Stimulated activated CD4-positive, alpha-beta T cell treated with anti-CD3 and anti-CD28 coated beads, Interleukin-4, amount 100 ng/mL, for 1 hour (primary cell): ENCODE data around the gene CKS2.
"Not testable (repeated sequence)": the region's sequence is repeated elsewhere in the genome, so short reads cannot be mapped to it uniquely, and the experiment has no call there.

Source experiments
- DNase-seq: peaks from one replicate; pipeline ENCODE4 v3.0.0-alpha.2; 2020

CKS2 gene

DNA sequence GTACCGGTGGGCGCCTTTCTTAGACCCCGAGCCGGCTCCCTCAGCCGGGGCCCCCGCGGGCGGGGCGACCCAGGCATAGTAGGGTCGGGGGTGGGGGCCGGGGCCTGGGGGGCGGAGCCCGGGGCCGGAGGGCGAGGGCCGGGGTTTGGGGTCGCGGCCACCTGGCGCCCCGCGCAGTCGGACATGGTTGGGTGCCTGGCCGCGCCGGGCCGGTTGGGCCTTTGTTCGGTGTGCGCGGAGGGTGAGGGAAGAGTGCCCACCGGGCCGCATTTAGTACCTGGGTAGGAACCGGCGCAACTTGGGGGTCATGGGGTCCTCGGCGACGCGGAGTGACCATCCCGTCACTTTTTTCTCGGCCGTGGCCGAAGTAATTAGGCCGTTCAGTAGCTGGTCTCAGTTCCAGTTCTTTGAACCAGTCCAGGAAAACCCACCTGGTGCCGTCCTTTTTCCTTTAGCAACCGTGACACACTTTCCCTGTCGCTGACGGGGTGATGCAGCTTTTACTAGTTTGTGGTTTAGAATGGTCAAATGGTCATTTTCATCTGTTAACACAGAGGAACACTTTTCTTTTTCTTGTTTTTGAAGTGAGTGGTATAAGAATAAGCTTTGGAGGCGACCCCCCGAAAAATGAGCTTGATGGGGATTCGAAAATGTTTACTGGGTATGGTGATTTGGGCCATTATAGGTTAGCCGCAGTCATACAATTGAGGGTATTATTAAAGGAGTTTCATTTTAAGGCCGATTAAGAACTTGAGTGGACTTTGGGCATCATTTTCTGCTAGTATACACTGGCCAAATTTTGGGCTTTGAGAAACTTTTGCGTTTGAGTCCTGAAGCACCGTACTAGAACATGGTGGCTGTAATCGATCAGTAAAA, 589 bp downstream of the CKS2 start:
- no peak for DNase-seq

DNA sequence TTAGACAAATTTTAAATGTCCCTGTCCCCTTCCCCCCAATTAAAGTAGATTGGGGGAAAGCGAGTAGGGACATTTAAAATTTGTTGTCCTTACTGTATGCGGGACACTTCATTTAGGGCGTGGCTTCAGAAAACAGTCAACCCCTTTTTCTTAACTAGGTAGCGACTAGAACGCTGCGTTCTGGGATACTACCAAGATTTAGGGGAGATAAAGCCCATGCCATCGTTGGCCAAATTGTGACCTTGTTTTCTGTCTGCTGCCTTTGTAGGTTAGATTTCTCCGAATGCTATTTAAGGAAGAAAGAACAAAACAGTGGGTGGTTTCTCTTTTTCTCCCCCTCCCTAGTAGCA, 1.2 kb downstream of the CKS2 start:
- DNase-seq, result no peak

DNA sequence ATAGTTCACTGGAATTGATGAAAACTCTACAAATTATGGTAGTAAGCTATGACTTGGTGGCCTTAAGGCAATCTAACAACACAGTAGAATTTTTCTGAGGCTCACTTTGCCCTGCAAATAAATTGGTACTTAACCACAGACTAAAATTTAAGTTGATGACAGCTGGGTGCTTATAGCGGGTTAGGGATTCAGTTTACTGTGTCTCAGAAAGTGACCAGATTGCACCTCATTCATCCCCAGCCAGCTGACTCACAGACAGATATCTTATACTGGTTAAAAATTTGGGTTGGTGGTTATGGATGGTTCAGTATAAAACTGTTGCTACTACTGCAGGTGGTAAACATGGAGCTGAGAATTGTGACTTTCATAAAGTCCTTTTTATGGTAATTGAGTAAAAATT, 2.8 kb downstream of the CKS2 start:
- DNase-seq, result no peak

DNA sequence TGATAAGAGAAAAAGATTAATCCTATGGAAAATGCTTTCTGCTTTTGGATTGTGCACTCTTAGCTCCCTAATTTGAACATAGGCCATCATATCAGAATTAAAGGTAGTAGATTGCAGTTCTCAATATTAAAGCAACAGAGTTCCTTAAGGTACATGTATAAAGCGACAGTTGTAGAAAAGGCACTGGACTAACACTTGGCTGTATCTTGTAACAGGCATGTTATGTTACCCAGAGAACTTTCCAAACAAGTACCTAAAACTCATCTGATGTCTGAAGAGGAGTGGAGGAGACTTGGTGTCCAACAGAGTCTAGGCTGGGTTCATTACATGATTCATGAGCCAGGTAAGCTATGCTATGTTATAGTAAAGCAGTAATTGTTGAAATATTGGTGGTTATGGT, 4.0 kb downstream of the CKS2 start:
- DNase-seq, result no peak

DNA sequence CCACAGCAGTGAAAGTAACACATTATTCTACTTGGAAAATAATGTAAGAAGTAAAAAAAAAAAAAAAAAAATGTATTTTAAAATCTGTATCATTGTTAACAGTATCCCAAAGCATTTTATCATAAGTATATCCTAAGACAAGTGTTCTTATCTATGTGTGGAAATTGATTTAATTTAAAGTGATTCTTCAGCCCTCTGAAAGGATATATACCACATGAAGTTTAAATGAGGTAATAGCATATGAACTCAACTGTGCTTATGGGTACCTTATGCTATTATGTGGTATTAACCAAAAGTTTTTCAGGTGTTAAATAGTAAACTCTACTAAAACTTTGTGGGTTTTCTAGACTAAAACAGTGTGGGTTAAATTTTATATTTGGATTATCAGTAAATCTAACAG, 4.5 kb downstream of the CKS2 start:
- DNase-seq, result no peak

DNA sequence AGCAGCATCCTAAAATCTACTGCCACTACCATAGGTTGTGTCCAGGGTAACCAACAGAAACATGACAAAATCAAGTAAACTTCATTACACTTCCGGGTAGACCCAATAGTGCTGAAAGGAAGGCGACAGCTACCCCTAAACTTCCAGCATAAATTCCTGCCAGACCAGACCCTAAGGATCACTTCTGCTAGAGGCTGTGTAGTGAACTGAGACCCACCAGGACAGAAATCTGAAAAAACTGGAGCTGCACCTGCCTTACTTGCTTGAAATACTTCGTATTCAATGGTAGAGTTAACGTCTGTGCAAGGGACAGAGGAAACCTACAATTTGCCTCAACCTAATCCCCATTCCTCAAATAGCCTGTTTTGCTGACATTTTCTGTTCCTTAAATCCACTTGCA, 6.3 kb downstream of the CKS2 start:
- DNase-seq, result no peak

DNA sequence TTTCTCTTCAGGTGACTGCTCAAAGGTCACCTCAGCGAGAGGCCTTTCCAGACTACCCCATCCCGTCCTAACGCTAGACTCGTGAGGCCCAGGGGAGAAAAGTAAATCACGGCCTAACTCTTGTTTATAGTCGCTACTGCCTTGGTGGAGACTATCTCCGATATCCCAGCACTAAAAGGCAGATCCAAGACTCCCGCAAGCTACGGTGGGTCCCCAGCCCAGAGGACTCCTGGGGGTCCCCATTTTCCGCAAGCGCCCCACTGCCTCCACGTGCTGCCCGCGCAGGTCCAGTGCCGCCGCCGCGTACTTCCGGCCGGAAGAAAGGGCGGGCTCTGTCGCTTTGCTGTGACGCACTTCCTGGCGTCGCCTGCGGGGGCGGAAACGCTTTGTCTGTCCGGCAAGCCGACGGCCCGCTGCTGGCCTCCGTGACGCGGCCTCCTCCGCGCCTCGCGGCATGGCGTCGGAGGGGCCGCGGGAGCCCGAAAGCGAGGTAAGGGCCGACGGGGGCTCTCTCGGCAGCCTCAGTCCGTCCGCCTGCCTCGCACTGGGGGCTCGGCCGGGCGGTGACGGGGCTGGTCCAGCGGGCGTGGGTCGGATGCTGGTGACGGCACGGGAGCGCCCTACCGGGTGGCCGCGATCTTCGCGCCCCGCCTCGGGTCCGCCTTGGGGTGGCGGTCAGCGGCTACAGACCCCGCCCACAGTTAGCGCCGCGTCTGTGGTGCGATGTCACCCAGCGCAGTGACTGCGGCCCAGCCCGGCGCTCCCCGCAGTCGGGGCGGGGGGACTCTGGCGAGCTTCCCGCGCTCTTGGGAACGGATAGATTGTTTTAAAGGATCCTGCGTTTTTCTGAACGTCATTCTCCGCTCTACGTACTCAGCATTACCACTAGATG, 7.4 kb downstream of the CKS2 start, which contains the start of gene SECISBP2:
TSS of gene SECISBP2 (plus strand) at position 378 of the 892 bp plus-strand sequence. CDS start at position 455, 77 bp downstream.
- DNase-seq, result peak; percentile 93

DNA sequence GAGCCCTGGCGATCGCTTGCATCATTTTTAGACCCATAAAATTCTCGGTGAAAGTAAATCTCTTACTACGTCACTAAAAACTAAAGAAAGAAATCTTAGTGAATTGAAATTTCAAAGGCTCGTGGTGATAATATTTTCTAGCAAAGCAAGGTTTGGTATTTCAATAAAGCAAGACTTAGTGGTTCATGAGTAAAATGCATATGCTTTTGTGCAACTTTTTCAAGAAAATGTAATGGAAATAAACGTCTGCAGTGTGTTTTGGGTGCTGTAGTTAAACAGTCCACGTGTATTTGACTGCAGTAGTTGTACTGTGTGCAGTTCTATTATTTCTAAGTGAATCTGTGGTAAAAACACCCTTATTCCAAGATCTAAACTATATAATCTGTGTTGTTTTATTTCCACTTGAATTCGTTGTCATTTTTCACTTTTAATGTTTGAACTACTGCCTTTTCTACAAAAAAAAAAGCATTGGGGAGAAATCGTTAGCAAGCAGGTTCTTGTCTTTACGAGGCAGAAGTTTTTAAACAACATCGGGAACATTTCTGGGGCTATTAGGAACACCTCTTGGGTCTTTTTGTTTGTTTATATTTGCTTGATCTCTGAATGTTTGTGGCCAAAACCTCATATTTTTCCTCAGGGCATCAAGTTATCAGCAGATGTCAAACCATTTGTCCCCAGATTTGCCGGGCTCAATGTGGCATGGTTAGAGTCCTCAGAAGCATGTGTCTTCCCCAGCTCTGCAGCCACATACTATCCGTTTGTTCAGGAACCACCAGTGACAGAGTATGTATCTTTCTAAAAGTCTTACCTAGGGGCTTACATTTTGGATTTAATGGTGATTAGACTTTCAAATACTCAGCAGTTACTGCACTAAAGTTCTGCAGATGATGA, 8.3 kb downstream of the CKS2 start:
- no peak for DNase-seq

DNA sequence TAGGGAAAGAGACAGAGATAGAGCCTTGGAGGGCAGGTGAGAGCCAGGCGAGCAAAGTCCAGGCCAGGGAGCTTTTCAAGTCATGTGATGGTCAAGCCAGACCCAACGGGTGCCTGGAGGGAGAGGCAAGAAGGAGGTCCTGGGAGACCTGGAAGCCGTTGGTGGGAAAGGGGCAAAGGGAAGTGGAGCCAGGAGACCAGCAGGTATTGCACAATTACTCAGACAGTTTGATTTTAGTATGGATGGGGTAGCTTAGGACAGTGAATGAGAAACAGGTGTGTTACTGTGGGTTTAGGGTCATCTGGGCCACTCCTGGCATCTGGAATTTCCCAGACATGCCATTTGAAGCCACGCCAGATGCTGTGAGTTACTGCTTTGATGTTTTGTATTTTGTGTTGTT, 12.4 kb downstream of the CKS2 start:
- DNase-seq, result no peak

DNA sequence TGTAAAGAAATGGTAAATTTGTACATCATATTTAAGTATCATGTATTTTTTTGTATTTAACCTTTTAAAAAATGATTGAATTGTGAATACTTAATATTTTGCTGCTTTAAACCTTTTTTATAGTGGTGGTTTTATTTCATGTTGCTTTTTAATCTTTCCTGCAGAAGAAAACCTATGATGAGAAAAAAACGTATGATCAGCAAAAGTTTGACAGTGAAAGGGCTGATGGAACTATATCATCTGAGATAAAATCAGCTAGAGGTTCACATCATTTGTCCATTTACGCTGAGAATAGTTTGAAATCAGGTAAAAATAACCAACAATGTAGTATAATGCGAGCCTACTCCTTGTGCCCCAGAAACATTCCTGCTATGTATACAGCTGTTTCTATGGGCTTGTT, 14.7 kb downstream of the CKS2 start:
- DNase-seq, result no peak

DNA sequence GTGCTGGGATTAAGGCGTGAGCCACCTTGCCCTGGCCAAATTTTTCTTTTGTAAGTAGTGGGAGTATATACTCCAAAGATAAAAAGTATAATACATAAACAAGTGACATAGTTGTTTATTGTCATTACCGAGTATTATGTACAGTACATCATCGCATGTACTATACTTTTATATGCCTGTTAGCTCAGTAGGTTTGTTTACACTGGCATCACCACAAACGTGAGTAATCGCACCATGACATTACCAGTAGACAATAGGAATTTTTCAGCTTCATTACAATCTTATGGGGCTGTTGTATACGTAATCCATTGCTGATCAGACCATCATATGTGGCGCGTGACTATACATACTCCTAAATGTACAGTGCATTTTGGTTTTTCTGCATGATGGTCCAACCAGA, 17.1 kb downstream of the CKS2 start:
- DNase-seq, result no peak

DNA sequence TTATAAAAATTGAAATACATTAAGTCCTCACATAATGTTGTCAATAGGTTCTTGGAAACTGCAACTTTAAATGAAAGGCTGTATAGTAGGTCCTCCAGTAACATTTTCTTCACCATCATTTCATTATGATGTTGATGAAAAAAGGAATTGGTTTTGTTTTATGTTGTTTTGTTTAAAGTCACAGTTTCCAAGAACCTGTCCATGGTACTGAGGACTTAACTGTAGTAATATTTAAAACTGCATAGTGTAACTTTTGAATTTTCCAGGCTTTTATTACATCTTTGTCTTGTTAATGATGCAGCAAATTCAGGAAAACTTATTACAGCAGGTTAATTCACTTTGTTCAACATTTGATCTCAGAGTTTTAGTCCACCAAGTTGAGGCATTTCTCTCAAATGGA, 18.9 kb downstream of the CKS2 start:
- DNase-seq, result no peak

DNA sequence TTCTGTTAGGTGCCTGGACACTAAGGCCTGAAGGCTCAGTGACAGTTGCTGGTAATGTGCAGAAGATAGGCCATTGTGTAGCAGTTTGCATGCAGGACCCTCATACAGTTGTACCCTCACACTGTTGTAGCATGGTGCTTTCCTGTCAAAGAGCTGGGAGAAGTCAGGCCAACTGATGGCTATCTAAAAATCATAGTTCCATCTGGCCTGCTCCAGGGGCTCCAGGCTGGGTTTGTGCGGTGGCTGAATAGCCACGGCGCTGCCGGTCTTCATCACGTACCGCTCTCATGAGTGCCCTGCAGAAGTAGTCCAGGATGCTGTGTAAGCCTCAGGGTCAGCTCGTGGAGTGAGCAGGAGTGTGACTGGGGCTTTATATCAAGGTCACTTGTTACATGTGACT, 19.5 kb downstream of the CKS2 start:
- no peak for DNase-seq

DNA sequence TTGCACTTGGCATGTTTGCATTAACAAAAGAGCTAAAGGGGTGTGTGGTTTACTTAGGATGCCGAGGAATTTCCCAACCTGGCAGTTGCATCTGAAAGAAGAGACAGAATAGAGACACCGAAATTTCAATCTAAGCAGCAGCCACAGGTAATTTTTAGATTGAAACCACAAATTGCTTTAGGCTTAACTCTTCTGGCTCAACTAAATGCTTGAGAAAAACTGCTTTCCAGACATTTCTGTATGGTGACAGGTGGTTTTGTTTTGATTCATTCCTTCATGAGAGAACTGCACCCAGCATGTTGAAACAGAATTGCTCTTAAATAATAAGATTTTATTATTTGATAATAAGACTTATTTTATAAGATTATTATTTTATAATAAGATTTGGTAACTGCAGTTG, 28.8 kb downstream of the CKS2 start:
- no peak for DNase-seq

DNA sequence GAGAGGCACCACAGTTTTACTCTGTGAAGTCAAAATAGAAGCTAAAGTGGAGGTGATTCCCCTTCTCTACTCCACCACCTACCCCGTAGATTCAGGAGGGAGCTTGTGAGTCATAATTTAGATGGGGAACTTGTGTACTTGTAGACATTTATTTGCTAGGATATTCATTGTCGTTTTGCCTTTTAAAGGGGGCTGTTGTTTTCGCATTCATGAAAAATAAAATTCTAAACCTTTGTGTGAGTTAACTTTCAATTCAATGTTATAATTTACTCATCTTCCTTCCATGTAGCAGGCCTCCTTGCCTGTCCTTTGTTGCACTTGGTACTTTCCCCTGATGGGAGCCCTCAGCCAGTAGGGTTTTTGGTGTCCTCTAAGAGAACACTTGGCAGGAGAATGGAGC, 29.3 kb downstream of the CKS2 start:
- DNase-seq, result no peak

DNA sequence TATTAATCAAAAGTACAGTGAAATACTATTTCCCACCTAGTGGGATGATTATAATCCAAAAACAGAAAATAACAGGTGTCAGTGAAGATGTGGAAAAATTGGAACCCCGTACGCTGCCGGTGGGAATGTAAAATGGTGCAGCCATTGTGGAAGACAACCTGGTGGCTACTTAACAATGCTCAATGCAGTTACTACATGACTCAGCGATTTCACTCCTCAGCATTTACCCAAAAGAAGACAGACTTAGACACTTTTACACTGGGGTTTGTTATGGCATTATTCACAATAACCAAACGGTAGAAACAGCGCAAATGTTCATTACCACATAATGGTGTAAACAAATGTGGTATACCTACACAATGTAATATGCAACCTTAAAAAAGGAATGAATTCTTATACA, 31.2 kb downstream of the CKS2 start:
- no peak for DNase-seq

DNA sequence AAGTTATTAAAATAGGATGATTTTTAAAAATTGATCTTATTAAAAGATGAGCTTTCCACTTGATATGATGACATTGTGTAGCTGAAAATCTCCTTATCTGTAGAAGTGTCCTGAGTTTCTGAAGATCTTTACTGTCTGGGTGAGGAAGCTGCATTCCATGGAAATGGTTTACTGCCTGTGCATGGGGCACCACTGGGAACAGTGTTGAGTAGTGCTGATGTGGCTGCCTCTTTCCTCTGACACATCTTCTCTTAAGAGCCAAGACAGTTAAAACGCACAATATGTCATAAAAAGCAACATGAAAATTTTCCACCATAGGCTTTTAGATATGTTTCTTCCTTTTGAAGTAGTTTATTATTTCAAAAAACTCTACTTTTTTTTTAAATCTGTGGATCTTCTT, 32.0 kb downstream of the CKS2 start:
- DNase-seq, result no peak

DNA sequence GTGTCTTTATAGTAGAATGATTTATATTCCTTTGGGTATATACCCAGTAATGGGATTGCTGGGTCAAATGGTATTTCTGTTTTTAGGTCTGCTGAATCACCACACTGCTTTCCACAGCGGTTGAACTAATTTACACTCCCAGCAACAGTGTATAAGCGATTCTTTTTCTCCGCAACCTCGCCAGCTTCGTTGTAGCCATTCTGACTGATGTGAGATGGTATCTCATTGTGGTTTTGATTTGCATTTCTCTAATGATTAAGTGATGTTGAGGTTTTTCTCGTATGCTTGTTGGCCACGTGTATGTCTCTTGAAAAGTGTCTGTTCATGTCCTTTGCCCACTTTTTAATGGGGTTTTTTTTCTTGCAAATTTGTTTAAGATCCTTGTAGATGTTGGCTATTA, 32.8 kb downstream of the CKS2 start:
- not testable (repeated sequence) for DNase-seq

DNA sequence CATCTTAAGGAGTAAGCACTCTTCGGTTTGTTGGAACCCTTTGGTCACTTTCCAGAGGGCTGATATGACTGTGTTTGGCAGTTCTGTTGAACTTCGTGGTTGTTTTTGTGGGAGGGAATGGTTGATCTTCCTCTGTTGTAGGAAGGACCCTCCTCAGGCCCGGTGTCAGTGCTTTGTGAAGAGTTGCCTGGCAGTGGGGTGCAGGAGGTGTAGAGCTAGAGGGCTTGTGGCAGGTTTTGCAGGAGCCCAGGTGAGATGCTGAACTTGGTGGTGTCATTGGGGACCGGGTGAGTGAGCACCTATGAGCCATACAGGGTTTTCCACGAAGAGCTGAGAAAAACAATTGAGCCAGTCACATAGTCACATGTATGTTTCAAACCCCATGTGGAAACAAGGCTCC, 34.5 kb downstream of the CKS2 start:
- DNase-seq, result no peak

DNA sequence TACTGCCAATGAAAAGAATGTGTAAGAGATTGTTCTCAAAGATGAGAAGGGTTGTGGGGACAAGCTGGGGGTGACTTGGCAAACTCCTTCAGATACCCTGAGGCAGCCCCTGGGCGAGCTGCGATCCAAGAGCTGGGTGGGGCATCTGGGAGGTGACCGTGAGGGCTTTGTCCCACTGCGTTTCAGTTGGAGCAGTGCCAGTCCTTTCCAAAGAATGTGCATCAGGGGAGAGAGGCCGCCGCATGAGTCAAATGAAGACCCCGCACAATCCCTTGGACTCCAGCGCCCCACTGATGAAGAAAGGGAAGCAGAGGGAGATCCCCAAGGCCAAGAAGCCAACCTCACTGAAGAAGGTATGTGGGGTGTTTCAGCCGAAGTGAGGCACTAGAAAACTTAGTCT, 35.7 kb downstream of the CKS2 start:
- no peak for DNase-seq

DNA sequence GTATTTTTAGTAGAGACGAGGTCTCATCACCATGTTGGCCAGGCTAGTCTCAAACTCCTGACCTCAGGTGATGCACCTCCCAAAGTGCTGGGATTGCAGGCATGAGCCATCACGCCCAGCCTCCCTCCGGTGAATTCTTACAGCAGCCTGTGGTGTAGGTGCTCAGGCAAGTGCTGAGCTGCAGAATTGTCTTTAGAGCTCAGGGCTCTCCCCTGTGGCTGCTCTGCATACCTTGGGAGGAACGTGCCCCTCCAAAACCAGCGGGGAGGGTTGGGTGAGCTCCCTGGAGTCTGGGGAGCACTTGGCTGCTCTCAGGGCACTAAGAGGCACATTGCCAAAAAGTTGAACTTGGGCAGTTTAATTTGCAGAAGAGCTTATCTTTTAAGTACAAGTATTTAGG, 36.7 kb downstream of the CKS2 start:
- DNase-seq, result no peak

DNA sequence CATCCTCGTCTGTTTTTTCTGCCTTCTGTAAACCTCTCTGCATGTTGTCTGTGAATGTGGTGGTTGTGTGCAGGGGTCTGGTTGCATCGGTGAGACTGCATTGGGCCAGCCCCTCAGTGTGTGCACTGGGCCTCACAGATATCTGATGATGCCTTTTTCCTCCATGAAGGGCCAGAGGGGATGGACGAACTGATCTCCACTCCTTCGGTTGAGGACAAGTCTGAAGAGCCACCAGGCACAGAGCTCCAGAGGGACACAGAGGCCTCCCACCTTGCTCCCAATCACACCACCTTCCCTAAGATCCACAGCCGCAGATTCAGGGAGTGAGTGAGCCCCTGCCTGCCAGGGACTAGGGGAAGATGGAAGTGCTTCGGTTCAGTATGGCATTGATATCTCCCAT, 38.6 kb downstream of the CKS2 start:
- DNase-seq, result no peak

DNA sequence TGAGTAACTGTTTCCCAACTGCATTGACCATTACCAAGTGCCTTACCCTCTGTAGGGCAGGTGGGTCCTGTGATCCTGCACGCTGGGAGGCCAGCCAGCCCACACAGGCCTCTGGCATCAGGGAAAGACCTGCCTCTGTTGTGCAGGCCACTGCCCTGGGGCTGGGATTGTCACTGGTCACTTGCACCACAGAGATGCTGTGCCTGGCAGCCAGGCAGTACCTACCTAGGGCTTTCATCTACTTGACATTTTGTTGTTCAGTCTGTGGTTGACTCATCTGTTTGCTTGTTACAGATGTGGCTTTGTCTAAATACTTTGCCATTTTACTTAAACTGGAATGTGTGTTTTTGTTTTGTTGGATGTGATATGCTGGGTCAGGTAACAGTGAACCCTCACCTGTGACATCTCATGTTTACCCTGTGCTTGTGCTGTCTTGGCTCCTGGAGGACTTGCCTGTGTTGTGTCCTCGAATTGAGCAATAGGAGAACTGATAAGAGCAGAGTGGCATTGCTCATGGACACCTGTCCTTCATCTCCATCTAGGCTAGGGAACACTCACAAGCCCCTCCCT, 40.1 kb downstream of the CKS2 start:
- no peak for DNase-seq
